RPMI8226 (cell line): ENCODE results near the gene SPSB1.

ENCODE experiments used
- DNase-seq: peaks from one replicate; pipeline ENCODE4 v3.0.0-alpha.2; 2015

SPSB1 gene

GRCh38 chr1:9260059-9260766, 32.5 kb upstream of the SPSB1 start:
- no peak for DNase-seq

GRCh38 chr1:9261496-9261895, 31.2 kb upstream of the SPSB1 start:
- DNase-seq: no peak

GRCh38 chr1:9262096-9262986, 30.4 kb upstream of the SPSB1 start:
- no peak for DNase-seq

GRCh38 chr1:9263276-9263855, 29.3 kb upstream of the SPSB1 start:
- DNase-seq: no peak

GRCh38 chr1:9263984-9264872, 28.5 kb upstream of the SPSB1 start:
- no peak for DNase-seq

- no peak for DNase-seq
Observed at GRCh38 chr1:9265037-9265436, 27.7 kb upstream of the SPSB1 start.

- DNase-seq: no peak
Observed at GRCh38 chr1:9265968-9266367, 26.7 kb upstream of the SPSB1 start.

GRCh38 chr1:9267352-9267686, 25.4 kb upstream of the SPSB1 start:
- no peak for DNase-seq

GRCh38 chr1:9267827-9268581, 24.7 kb upstream of the SPSB1 start:
- DNase-seq: no peak

- no peak for DNase-seq
Observed at GRCh38 chr1:9269078-9269501, 23.6 kb upstream of the SPSB1 start.

- DNase-seq: no peak
Observed at GRCh38 chr1:9269721-9270120, 23.0 kb upstream of the SPSB1 start.

- DNase-seq: no peak
Observed at GRCh38 chr1:9270290-9270883, 22.3 kb upstream of the SPSB1 start.

GRCh38 chr1:9271283-9271682, 21.4 kb upstream of the SPSB1 start:
- DNase-seq: no peak

GRCh38 chr1:9271861-9272595, 20.7 kb upstream of the SPSB1 start:
- no peak for DNase-seq

GRCh38 chr1:9273177-9273576, 19.5 kb upstream of the SPSB1 start:
- DNase-seq: no peak

GRCh38 chr1:9275161-9275560, 17.5 kb upstream of the SPSB1 start:
- no peak for DNase-seq

- DNase-seq: peak; percentile 98
Observed at GRCh38 chr1:9275567-9276034, 17.1 kb upstream of the SPSB1 start.

- no peak for DNase-seq
Observed at GRCh38 chr1:9278116-9278515, 14.6 kb upstream of the SPSB1 start.

- no peak for DNase-seq
Observed at GRCh38 chr1:9278585-9279153, 14.0 kb upstream of the SPSB1 start.

GRCh38 chr1:9279172-9279840, 13.4 kb upstream of the SPSB1 start:
- DNase-seq: no peak
